Stomach (tissue), 9 donors: Measurements from ENCODE around the gene LYRM2. TPM values are rescaled to one million over a fixed set of nuclear protein-coding genes. Genes with fewer than 3 reads are reported as not detected.

ENCODE experiments used
- DNase-seq, 2 donors: peaks; one replicate each; pipeline versions ENCODE4 v3.0.0 to v3.0.0-alpha.2; 2013 to 2019
- H3K27ac ChIP-seq, 5 donors: fragments of 200-600 bp in 4 of 5; sonication (generic) in 4 of 5; one replicate each; pipeline ENCODE4 v1.5.1; 2013 to 2019; ENCODE audit warnings: mild to moderate bottlenecking in 1 of 5, moderate library complexity in 1 of 5
- H3K27me3 ChIP-seq, 3 donors: fragments of 200-600 bp; sonication (generic); one replicate each; pipeline ENCODE4 v1.5.1; 2017 to 2019; ENCODE audit warnings: mixed run types in 1 of 3
- H3K36me3 ChIP-seq, 4 donors: fragments of 200-600 bp; sonication (generic); 1 replicate in 3 of 4; 2 replicates in 1 of 4; pipeline ENCODE4 v1.5.1; 2016 to 2019
- H3K4me1 ChIP-seq, 4 donors: fragments of 200-600 bp; sonication (generic); one replicate each; pipeline ENCODE4 v1.5.1; 2016 to 2019
- H3K4me3 ChIP-seq, 4 donors: fragments of 200-600 bp; sonication (generic) in 3 of 4; one replicate each; pipeline ENCODE4 v1.5.1; 2016 to 2019; ENCODE audit warnings: mild to moderate bottlenecking in 1 of 4
- H3K9me3 ChIP-seq, 4 donors: fragments of 200-600 bp; sonication (generic); one replicate each; pipeline ENCODE4 v1.5.1; 2016 to 2019
- EP300 ChIP-seq: sonication (generic); formaldehyde crosslinking; IDR thresholded peaks from one replicate; pipeline ENCODE4 v1.6.1; 2017; ENCODE audit warnings: antibody characterized with exemption
- POLR2A ChIP-seq, 4 donors: fragments of 450-650 bp; IDR thresholded peaks; one replicate each; pipeline ENCODE4 v1.6.1; 2016; ENCODE audit warnings: antibody characterized with exemption in 4 of 4, control low read depth in 2 of 4, mild to moderate bottlenecking in 1 of 4, moderate library complexity in 1 of 4
- POLR2AphosphoS5 ChIP-seq, 3 donors: sonication (generic); formaldehyde crosslinking; IDR thresholded peaks; one replicate each; pipeline ENCODE4 v1.6.1; 2016; ENCODE audit warnings: antibody characterized with exemption in 3 of 3
- WGBS, 5 donors: extraction: QIAGEN DNeasy Blood & Tissue Kit in 3 of 5; methylation state at CpG; one replicate each; pipeline versions ENCODE4 v1.1.5 to v1.1.7; 2013 to 2018; 5-methylcytosine and 5-hydroxymethylcytosine counted together
- intact Hi-C: fragments of 100-400 bp; cut with DNase I; formaldehyde crosslinking; loops from one replicate; pipeline ENCODE4 v1.15.1; 2023; ENCODE audit warnings: low total_unique reads
- polyA plus RNA-seq, 3 donors: library from polyadenylated mRNA; stranded (reverse); fragments of 200-250 nt; gene quantifications; one replicate each; pipeline ENCODE4 v1.2.3, GENCODE V29; 2013
- total RNA-seq, 5 donors: library from RNA; depleted of rRNA; stranded (reverse); fragments of >200 nt; gene quantifications; one replicate each; pipeline versions ENCODE4 v1.1.0 to v1.2.3, GENCODE V29; 2014 to 2016
- TF ChIP-seq, protein P1 (sequence below), 7 experiments: fragments of 450-650 bp in 4 of 7; fragments of 200-600 bp in 3 of 7; sonication (generic) in 3 of 7; IDR thresholded peaks; one replicate each; pipeline ENCODE4 v1.5.1; 2016 to 2019; ENCODE audit warnings: antibody characterized with exemption in 7 of 7, control low read depth in 2 of 7, mild to moderate bottlenecking in 1 of 7
- donor health status: healthy with polysubstance abuse.
- donor health status: Bipolar disorder and iron deficiency.
- donor health status: healthy.

LYRM2 gene
- total and polyA plus RNA-seq, 8 donors = 1.4 to 26.7 (median 13.0) TPM

DNA sequence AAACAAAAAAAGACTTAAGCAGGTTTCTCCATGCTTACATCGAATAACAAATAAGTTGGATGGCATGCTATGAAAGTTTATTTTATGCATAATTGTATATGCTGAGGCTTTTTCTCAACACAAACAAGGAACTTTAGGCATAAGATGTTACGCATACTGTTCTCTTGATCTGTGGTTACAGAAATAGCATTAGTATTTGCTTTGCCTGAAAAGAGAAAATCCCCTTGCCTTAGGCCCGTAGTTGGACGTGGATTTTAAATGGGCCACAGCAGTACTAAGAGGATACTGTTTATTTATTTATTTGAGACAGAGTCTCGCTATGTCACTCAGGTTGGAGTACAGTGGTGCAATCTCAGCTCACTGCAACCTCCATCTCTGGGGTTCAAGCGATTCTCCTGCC, 19.0 kb downstream of the LYRM2 start:
- DNase-seq = no peak
- peaks cover 0 to 44% (median 7%) of the 10 kb centered on the region in 4 donors for H3K36me3 ChIP-seq
- H3K9me3 ChIP-seq = no peaks in the 10 kb centered on the region
- no peaks in the 10 kb centered on the region for H3K4me1 ChIP-seq
- H3K27ac ChIP-seq = no peak overlapping the region
- intact Hi-C loops = no loop called here
- no peak for TF ChIP-seq POLR2AphosphoS5 (IDR thresholded peaks at IDR 0.05)
- TF ChIP-seq, protein P1, sequence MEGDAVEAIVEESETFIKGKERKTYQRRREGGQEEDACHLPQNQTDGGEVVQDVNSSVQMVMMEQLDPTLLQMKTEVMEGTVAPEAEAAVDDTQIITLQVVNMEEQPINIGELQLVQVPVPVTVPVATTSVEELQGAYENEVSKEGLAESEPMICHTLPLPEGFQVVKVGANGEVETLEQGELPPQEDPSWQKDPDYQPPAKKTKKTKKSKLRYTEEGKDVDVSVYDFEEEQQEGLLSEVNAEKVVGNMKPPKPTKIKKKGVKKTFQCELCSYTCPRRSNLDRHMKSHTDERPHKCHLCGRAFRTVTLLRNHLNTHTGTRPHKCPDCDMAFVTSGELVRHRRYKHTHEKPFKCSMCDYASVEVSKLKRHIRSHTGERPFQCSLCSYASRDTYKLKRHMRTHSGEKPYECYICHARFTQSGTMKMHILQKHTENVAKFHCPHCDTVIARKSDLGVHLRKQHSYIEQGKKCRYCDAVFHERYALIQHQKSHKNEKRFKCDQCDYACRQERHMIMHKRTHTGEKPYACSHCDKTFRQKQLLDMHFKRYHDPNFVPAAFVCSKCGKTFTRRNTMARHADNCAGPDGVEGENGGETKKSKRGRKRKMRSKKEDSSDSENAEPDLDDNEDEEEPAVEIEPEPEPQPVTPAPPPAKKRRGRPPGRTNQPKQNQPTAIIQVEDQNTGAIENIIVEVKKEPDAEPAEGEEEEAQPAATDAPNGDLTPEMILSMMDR (IDR thresholded peaks at IDR 0.05) = no peak
- no peak for TF ChIP-seq EP300
- TF ChIP-seq POLR2A (IDR thresholded peaks at IDR 0.05) = no peak
- H3K27me3 ChIP-seq = no peaks in the 10 kb centered on the region
- WGBS, 5 donors = 82 to 89% (median 88%) methylated on average over 6 of the region's 6 CpGs
- no peak overlapping the region for H3K4me3 ChIP-seq

DNA sequence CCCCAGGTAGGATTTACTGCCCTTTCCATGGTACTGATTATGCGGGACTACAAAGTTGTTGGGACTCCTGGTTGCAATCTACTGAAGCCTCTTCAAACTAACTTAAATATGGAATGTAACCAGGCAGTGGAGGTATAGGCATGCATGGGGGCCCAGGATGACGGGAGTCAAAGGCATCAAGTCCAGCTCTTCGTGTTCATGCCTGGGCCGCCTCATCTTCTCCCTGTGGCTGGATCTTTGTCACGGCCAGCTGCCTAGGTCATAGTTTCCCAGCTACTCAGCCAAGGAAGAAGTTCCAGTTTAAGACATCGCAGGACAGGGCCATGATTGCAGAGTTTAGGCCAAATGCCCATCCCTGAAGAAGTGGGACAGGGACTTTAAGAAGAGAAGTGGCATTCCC, 20.5 kb downstream of the LYRM2 start:
- 93 to 99% (median 96%) methylated on average over 6 of the region's 6 CpGs for WGBS, 5 donors

DNA sequence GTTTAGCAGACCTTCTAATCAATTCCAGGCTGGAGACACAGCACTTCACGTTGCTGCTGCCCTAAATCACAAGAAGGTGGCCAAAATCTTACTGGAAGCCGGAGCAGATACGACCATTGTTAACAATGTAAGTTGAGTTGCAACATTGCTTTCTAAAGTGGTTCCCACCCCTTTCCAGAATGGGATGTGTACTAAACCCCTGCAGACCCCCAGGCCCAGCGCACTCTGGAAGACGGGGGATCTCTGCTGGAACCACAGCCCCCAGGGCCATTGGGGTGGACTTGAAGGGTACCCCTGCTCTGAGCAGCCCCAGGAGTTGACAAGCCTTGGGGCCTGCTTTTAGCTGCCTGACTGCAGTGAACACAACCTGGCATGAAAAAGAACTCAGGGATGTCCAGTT, 22.0 kb downstream of the LYRM2 start:
- WGBS, 5 donors = 83 to 92% (median 90%) methylated on average over 4 to 5 of the region's 5 CpGs
- no peak overlapping the region for H3K27ac ChIP-seq
- H3K9me3 ChIP-seq = no peaks in the 10 kb centered on the region
- H3K36me3 ChIP-seq = peaks cover 0 to 32% (median 0%) of the 10 kb centered on the region in 4 donors
- intact Hi-C loops = no loop called here
- H3K4me1 ChIP-seq = no peaks in the 10 kb centered on the region
- DNase-seq = no peak
- no peak overlapping the region for H3K4me3 ChIP-seq
- TF ChIP-seq POLR2AphosphoS5 (IDR thresholded peaks at IDR 0.05) = no peak
- TF ChIP-seq, protein P1 (IDR thresholded peaks at IDR 0.05) = no peak
- TF ChIP-seq EP300 = no peak
- no peak for TF ChIP-seq POLR2A (IDR thresholded peaks at IDR 0.05)
- no peaks in the 10 kb centered on the region for H3K27me3 ChIP-seq

More for the DNA sequence above, 20.5 kb downstream of the LYRM2 start:
- Histone ChIP-seq H3K27me3 (no peaks in the 10 kb centered on the region), H3K4me1 (no peaks in the 10 kb centered on the region), H3K4me3 (no peak overlapping the region), H3K9me3 (no peaks in the 10 kb centered on the region), H3K36me3 (peaks cover 0 to 39% (median 2%) of the 10 kb centered on the region in 4 donors), H3K27ac (no peak overlapping the region)
- DNase-seq = no peak
- TF ChIP-seq POLR2A (IDR thresholded peaks at IDR 0.05) (no peak), POLR2AphosphoS5 (IDR thresholded peaks at IDR 0.05) (no peak), EP300 (no peak)
- TF ChIP-seq, protein P1 (IDR thresholded peaks at IDR 0.05) = no peak
- intact Hi-C loops = no loop called here

DNA sequence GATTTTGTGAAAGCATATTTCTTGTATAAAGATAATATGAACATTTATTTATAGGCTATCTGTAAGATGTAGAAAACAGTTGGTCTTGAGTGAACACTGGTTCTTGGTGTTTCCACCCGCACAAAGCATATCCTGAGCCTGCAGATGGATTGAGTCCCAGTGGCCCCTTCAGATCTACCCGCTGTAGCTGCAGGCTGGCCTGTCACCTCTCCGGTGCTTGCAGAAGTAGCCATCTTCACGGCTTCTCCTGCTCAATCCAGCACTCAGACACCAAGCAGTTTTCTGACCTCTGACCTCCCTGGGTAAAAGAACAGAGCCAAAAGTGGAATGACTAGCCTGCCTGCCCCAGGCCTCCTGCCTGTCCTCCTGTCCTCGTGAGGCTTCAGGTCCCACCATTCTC, 22.7 kb downstream of the LYRM2 start:
- H3K36me3 ChIP-seq = peaks cover 0 to 25% (median 0%) of the 10 kb centered on the region in 4 donors
- no peak overlapping the region for H3K27ac ChIP-seq
- intact Hi-C loops = no loop called here
- TF ChIP-seq POLR2AphosphoS5 (IDR thresholded peaks at IDR 0.05) (no peak), POLR2A (IDR thresholded peaks at IDR 0.05) (no peak), EP300 (no peak)
- TF ChIP-seq, protein P1 (IDR thresholded peaks at IDR 0.05) = no peak
- no peaks in the 10 kb centered on the region for H3K4me1 ChIP-seq
- no peaks in the 10 kb centered on the region for H3K9me3 ChIP-seq
- no peaks in the 10 kb centered on the region for H3K27me3 ChIP-seq
- WGBS, 5 donors = 82 to 95% (median 87%) methylated on average over 5 of the region's 5 CpGs
- no peak for DNase-seq
- H3K4me3 ChIP-seq = no peak overlapping the region
